IMR-90 (cell line): ENCODE data around the gene MEF2C.

Experiments
- POLR2A ChIP-seq: IDR thresholded peaks from 2 replicates; pipeline ENCODE4 v1.6.1; 2012; ENCODE audit warnings: mild to moderate bottlenecking, low read depth, low read length
- RCOR1 ChIP-seq: IDR thresholded peaks from 2 replicates; pipeline ENCODE4 v1.6.1; 2012; ENCODE audit warnings: mild to moderate bottlenecking, low read length, improper control_type of control experiment; ENCODE audit not compliant: insufficient replicate concordance
- RFX5 ChIP-seq: IDR thresholded peaks from 2 replicates; pipeline ENCODE4 v1.8.0; 2012; ENCODE audit warnings: low read depth, mild to moderate bottlenecking, low read length, moderate library complexity
- TF ChIP-seq, protein P1 (sequence below): conservative IDR thresholded peaks from 2 replicates; pipeline ENCODE4 v1.5.1; 2012; ENCODE audit warnings: mild to moderate bottlenecking, low read depth, low read length, improper control_type of control experiment

DNA sequence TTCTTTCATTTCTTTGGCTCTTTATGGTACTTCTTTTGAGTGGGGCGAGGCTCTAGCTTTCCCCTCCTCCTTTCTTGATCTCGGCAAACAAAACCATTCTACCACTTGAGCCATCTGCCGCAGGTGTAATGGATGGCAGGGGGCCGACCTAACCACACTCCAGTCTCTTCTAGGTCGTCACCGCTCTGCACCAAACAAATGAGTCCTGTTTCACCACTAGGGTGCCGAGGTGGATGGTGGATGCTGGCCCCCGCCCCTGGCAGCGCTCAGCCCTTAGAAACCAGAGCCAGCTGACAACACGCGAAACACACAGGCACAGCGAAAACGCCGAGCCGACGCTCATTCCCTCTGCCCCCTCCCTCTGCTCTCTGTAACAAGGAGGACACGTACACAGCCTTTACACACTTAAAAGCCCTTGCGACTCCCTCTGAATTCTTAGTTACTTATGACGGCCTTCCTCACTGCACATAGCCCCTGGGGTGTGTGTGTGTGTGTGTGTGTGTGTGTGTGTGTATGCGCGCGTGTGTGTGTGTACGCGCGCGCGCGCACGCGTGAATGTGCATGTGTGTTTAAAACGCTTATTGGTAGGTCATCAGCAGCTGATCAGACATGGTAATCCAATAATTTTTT is 199.4 kb downstream of the MEF2C start:
- TF ChIP-seq POLR2A (no peak), RCOR1 (no peak), RFX5 (no peak)
- TF ChIP-seq, protein P1, sequence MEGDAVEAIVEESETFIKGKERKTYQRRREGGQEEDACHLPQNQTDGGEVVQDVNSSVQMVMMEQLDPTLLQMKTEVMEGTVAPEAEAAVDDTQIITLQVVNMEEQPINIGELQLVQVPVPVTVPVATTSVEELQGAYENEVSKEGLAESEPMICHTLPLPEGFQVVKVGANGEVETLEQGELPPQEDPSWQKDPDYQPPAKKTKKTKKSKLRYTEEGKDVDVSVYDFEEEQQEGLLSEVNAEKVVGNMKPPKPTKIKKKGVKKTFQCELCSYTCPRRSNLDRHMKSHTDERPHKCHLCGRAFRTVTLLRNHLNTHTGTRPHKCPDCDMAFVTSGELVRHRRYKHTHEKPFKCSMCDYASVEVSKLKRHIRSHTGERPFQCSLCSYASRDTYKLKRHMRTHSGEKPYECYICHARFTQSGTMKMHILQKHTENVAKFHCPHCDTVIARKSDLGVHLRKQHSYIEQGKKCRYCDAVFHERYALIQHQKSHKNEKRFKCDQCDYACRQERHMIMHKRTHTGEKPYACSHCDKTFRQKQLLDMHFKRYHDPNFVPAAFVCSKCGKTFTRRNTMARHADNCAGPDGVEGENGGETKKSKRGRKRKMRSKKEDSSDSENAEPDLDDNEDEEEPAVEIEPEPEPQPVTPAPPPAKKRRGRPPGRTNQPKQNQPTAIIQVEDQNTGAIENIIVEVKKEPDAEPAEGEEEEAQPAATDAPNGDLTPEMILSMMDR = no peak
